NCI-H146 treated with DMSO at 0.1 percent for 48 hours (cell line): ENCODE data around the gene CYP27A1.
"Not testable (repeated sequence)": the region's sequence is repeated elsewhere in the genome, so short reads cannot be mapped to it uniquely, and the experiment has no call there.

Experiments used
- DNase-seq: peaks from one replicate; lab custom pipeline; 2025; ENCODE audit not compliant: unreplicated experiment; lab: John Stamatoyannopoulos, UW

CYP27A1 gene

DNA sequence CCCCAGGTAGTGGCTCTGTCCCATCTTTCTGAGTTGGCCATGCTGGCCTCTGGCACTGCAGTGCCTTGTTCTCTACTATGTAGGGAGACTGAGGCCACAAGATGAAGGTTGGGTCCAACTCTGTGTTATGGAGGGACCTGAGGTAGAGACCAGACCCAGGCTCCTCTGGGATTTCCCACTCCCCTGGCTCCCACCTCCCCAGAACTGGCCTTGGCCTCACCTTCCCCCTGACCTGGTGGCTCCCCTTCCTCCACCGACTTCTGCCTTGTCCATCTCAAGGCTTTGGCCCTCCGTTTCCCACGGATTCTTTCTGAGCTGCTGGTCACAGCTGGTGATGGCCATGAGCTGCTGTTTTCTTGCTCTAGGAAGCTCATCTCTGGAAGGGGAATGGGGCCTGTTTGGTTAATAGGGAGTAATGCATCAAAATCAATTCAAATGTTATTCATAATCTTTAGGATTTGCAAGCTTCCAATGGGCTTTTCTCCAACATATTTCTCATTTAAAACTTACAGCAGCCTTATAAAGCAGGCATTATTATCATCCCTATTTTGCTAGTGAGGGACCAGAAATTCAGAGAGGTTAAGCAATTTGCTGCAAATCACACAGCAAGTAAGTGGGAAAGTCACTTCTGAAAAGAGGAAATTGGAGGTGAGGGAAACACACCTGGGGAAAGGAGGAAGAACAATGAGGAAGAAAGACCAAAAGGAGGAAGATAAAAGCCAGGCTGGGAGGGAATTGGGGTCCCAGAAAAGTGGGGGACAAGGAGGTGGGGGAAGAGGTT, 48.8 kb downstream of the CYP27A1 start:
- DNase-seq: no peak

GRCh38 chr2:218831378-218831990, 49.5 kb downstream of the CYP27A1 start, which contains the start of gene PRKAG3:
TSS of gene PRKAG3 (minus strand) at chr2:218831803.
- DNase-seq: no peak

DNA sequence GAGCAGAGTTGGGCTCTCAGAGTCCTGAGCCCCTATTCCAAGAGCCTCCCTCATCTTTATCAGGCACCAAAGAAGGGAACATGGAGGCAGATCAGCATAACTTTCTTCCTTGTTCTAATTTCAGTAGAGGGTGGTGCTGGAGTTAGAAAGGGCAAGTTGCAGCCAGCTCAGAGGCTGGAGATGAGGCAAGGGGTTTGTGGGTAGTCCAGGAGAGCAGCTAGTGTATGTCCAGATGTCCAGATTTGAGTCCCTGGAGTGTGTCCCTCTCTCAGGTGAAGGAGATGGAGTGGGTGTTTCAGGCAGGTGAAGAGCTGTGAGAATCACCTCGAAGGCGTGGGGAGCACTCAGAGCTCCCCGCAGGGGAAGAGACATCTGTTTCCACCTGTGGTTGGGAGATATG, 50.1 kb downstream of the CYP27A1 start:
- DNase-seq: no peak

GRCh38 chr2:218832520-218832919, 50.6 kb downstream of the CYP27A1 start:
- DNase-seq: no peak

DNA sequence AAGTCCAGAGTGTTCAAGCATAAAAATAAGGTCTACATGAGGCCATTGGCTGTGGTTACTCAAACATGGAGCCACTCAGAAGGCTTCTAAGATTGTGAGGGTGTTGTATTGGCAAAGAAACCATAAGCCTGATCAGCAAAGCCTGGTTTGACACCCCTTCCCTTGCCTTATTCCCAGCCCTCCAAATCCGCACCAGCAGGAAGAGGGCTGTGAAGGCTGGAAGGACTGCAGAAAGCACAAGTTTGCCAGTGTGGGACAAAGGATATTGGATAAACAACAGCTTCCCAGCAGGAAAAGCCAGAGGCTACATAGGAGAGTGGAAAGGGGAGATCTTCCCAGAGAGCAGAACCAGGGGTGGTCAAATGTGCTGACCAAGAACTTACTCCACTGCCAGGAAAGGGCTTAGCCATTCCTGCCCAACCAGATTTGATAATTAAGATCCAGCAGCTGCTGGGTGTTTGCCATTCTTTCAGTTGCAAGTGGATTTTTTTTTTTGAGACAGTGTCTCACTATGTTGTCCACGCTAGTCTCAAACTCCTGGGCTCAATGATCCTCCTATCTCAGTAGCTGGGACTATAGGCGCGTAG, 51.2 kb downstream of the CYP27A1 start:
- no peak for DNase-seq

- DNase-seq: peak; percentile 26
Observed at GRCh38 chr2:218834685-218835084, 52.7 kb downstream of the CYP27A1 start.

DNA sequence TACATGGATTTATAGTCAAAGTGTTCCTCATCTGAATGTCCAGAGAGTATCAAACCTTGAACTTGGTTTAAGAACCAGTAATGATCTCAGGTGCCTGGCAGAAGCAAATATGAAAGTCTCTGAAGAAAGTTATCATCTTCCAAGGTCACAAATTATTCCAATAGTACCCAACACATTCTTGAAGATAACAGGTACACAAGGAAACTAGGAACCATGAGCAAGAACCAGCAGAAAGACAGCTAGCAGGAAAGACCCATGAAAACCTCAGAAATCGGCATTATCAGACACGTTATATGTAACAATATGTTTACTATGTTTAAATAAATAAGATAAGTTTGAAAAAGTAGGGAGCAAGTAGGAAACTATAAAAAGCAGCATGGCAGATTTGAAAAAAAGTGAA, 55.5 kb downstream of the CYP27A1 start:
- no peak for DNase-seq

GRCh38 chr2:218839430-218839829, 57.5 kb downstream of the CYP27A1 start:
- DNase-seq: no peak

- DNase-seq: no peak
Observed at GRCh38 chr2:218839888-218840287, 57.9 kb downstream of the CYP27A1 start.

DNA sequence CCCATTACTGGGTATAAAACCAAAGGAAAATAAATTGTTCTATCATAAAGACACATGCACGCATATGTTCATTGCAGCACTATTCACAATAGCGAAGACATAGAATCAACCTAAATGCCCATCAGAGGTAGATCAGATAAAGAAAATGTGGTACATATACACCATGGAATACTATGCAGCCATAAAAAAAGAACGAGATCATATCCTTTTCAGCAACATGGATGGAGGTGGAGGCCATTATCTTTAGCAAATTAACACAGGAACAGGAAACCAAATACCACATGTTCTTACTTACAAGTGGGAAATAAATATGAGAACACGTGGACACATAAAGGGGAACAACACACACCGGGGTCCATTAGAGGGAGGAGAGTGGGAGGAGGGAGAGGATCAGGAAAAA, 62.4 kb downstream of the CYP27A1 start:
- DNase-seq: not testable (repeated sequence)

DNA sequence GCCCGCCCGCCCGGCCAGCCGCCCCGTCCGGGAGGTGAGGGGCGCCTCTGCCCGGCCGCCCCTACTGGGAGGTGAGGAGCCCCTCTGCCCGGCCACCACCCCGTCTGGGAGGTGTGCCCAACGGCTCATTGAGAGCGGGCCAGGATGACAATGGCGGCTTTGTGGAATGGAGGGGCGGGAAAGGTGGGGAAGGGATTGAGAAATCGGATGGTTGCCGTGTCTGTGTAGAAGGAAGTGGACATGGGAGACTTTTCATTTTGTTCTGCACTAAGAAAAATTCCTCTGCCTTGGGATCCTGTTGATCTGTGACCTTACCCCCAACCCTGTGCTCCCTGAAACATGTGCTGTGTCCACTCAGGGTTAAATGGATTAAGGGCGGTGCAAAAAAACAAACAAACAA, 65.0 kb downstream of the CYP27A1 start:
- not testable (repeated sequence) for DNase-seq

GRCh38 chr2:218849721-218850120, 67.8 kb downstream of the CYP27A1 start:
- no peak for DNase-seq

GRCh38 chr2:218850796-218851195, 68.8 kb downstream of the CYP27A1 start:
- no peak for DNase-seq

DNA sequence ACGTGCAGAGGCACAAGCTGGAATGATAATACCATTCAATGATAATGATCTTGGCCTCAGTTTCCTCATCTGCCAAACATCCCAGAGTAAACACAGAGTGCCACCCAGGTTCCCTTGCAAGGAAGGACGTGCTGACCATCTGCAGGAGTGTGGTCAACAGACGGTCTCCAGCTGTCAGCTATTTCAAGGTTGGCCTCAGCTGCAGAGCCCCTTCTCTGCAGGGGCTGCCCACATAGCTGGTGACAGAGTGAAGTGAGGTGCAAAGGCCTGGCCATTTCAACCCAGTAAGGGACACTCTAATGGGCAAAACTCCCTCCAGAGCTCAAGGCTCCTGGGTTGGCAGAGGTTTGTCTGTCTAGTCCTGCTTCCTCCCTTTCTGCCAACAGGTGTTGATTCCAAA, 69.3 kb downstream of the CYP27A1 start:
- DNase-seq: no peak

DNA sequence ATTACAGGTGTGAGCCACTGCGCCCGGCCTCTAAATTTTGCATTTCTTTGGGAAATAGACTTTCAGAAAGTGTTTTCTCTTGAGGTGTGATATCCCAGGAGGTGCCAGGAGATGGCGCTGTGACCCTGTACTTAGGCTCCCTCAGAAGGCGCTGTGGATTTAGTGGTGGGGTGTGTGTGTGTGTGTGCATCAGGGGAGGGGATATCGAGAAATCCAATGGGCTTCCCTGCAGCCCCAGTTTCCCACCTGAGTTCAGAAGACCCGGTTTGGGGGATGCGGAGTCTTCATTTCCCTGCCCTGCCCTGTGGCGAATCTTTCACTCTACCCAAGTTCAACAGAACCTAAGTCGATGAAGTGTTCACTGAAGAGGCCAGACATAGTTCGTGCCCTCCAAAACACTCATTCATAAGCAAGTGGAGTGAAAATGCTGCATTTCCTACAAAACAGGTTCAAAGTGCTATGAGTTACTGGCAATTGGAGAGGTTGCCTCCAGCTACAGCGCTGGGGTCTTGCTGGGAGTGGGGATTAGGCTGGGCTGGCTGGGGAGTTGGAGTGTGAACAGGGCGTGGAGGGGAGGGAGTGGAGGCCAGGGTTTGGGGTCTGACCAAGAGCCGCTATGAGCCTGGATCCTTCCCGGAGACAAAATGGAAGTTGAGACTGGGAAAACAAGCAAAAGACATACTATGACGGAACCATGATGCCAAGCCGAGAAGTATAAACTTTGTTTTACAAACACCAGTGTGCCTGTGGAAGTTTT, 71.1 kb downstream of the CYP27A1 start:
- peak; percentile 45 for DNase-seq

DNA sequence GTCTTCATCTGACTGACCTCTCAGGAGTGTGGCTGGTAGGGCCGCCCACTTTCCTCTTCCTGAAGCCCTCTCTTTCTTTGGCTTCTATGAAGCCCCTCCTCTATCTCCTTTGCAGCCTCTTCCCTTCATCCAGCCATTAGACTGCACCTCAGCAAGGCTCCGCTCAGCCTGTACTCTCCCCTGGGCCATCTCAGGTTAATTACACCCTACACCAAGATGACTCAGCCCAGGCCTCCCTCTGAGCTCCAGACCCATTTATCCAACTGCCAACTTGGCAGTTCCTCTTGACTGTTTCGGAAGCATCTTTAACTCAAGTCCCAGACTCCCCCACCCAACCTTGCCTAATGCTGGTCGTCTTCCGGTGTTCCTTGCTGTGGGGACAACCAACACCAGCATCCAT, 71.8 kb downstream of the CYP27A1 start:
- no peak for DNase-seq

- no peak for DNase-seq
Observed at GRCh38 chr2:218854860-218855259, 72.9 kb downstream of the CYP27A1 start.

GRCh38 chr2:218855305-218856166, 73.6 kb downstream of the CYP27A1 start:
- DNase-seq: no peak

DNA sequence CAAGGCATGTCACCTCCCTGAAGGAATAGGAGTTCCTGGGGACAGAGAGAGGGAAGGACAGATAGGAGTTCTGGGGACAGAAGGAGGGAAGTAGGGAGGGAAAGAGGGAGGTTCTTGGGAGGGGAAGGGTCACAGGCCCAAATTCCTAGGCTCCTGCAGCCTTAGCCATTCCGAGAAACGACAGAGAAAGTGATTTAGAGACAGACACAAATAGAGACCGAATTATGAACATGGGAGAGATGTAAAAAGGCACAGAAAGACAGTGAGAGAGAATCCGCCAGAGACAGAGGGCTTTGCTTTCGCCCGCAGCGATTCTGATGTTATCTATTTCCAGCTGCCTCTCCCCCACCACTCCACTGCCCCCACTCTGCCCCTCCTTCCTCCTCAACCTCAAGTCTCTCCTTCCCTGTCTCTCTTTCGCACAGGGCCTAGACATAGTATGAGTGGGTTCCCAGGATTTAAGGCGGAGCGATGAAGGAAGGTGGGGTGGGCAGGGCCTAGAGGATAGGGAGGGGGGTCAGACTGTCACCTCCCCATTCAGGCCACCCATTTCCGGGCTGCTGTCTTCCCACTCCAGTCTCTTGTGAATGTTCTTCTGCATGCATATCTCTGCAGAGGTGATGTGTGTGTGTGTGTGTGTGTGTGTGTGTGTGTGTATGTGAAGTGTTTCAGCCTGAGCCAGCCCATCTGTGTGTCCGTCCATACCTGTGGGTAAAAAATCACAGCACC, 74.4 kb downstream of the CYP27A1 start:
- DNase-seq: no peak

- no peak for DNase-seq
Observed at GRCh38 chr2:218856896-218857243, 74.9 kb downstream of the CYP27A1 start.
